ENCODE data around the gene MAGEA1. TPM values are rescaled to one million over a fixed set of nuclear protein-coding genes. Genes with fewer than 3 reads are reported as not detected.

Gene MAGEA1
- polyA plus RNA-seq, 3 donors: not detected

Other genes starting within 250 kb of the MAGEA1 start
- under 1 TPM; 0.36 to 0.64 (median 0.51) TPM for gene PNMA5, start 185.2 kb upstream of the MAGEA1 start, polyA plus RNA-seq (ENCODE audit: insufficient read length in 3 of 3)
- gene PNMA3, start 122.8 kb upstream of the MAGEA1 start, polyA plus RNA-seq (ENCODE audit: insufficient read length in 3 of 3): 10 to 100 TPM; 29.4 to 41.4 (median 32.5) TPM
- gene PNMA6A, start 106.8 kb upstream of the MAGEA1 start, polyA plus RNA-seq (ENCODE audit: insufficient read length in 3 of 3): 10 to 100 TPM; 13.1 to 16.5 (median 15.5) TPM
- under 1 TPM; 0.22 to 0.44 (median 0.27) TPM for gene PNMA6F, start 142.5 kb downstream of the MAGEA1 start, polyA plus RNA-seq (ENCODE audit: insufficient read length in 3 of 3)
- gene ZNF275, start 154.9 kb downstream of the MAGEA1 start, polyA plus RNA-seq (ENCODE audit: insufficient read length in 3 of 3): 10 to 100 TPM; 19.2 to 22.6 (median 21.0) TPM
- not detected for gene PNMA6E, start 222.1 kb downstream of the MAGEA1 start, polyA plus RNA-seq (ENCODE audit: insufficient read length in 3 of 3)
- 1 to 10 TPM in 1 of 3 donors, under 1 TPM in 2; 0.87 to 1.1 (median 0.99) TPM for gene ZFP92, start 232.2 kb downstream of the MAGEA1 start, polyA plus RNA-seq (ENCODE audit: insufficient read length in 3 of 3)

All from renal pelvis (tissue), 3 donors.